K562 (cell line): ENCODE measurements around the gene TMED4. TPM values are rescaled to one million over a fixed set of nuclear protein-coding genes. Genes with fewer than 3 reads are reported as not detected.

Source experiments
- HDAC2 ChIP-seq: fragments of 450-650 bp; IDR thresholded peaks from 2 replicates; pipeline ENCODE4 v1.6.1; 2016; ENCODE audit warnings: mild to moderate bottlenecking
- KAT7 ChIP-seq: sonication (generic); formaldehyde crosslinking; IDR thresholded peaks from 2 replicates; pipeline ENCODE4 v1.8.0; 2022; ENCODE audit warnings: missing genetic modification reagents, mild to moderate bottlenecking, borderline replicate concordance
- NFXL1 ChIP-seq: fragments of 450-650 bp; formaldehyde crosslinking; IDR thresholded peaks from 2 replicates; pipeline ENCODE4 v1.4.0; 2021; ENCODE audit warnings: mild to moderate bottlenecking
- SAFB2 ChIP-seq: fragments of 200-400 bp; formaldehyde crosslinking; IDR thresholded peaks from 2 replicates; pipeline ENCODE4 v1.6.1; 2018; ENCODE audit warnings: borderline replicate concordance, low read length, low read depth, moderate library complexity; ENCODE audit not compliant: severe bottlenecking
- ZBTB26 ChIP-seq: fragments of 450-650 bp; formaldehyde crosslinking; IDR thresholded peaks from 2 replicates; pipeline ENCODE4 v1.4.0; 2022; ENCODE audit warnings: missing genetic modification characterization
- ZBTB7A ChIP-seq: IDR thresholded peaks from 2 replicates; pipeline ENCODE4 v1.6.1; 2011; ENCODE audit warnings: low read depth, mild to moderate bottlenecking, low read length, moderate library complexity, borderline replicate concordance; ENCODE audit not compliant: control insufficient read depth
- polyA plus RNA-seq, 8 experiments: library from polyadenylated mRNA; depleted of rRNA in 4 of 8; stranded (reverse) in 5 of 8; unstranded in 3 of 8; fragments of >200 nt; fragmentation: Nextera tagmentation in 2 of 8; fragmentation: Illumina TruSeq in 1 of 8; extraction: Ambion mirVana in 2 of 8; extraction: Trizol in 1 of 8; gene quantifications; 2 replicates each; pipeline versions ENCODE4 v1.2.1 to v1.2.3, GENCODE V29; 2011 to 2014; ENCODE audit warnings: inconsistent platforms in 1 of 8, missing spikeins in 1 of 8
- total RNA-seq, 7 experiments: library from RNA; depleted of rRNA in 6 of 7; stranded (reverse); fragments of >200 nt in 6 of 7; fragmentation: Illumina TruSeq in 2 of 7; extraction: Trizol in 2 of 7; gene quantifications; 2 replicates each; pipeline versions ENCODE4 v1.2.1 to v1.2.3, GENCODE V29; 2011 to 2021; ENCODE audit warnings: low replicate concordance in 1 of 7
- TF ChIP-seq, protein P1 (sequence below): fragments of 250-450 bp; sonication (Bioruptor Pico); IDR thresholded peaks from 2 replicates; pipeline ENCODE4 v1.9.0; 2021; ENCODE audit warnings: mild to moderate bottlenecking

The TMED4 gene
- total and polyA plus RNA-seq, 9 of the 15 experiments (the other 6 are each of a cell fraction or from before 2014, with no cell fraction given), result 20.3 to 64.0 (median 42.1) TPM

- TF ChIP-seq KAT7, result no peak
- no peak for TF ChIP-seq ZBTB7A
- no peak for TF ChIP-seq HDAC2
- TF ChIP-seq, protein P1, sequence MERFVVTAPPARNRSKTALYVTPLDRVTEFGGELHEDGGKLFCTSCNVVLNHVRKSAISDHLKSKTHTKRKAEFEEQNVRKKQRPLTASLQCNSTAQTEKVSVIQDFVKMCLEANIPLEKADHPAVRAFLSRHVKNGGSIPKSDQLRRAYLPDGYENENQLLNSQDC (CRISPR knock-in tag), result no peak
- no peak for TF ChIP-seq ZBTB26
- TF ChIP-seq SAFB2, result no peak
- TF ChIP-seq NFXL1 (CRISPR knock-in tag), result no peak
Observed at GRCh38 chr7:44608916-44609648, 27.1 kb upstream of the TMED4 start (continued).
